Cardiac fibroblast (primary cell): ENCODE data around the gene SLC27A2.

Experiments used
- DNase-seq, 2 donors: peaks; one replicate each; pipeline versions ENCODE4 v3.0.0 to v3.0.0-alpha.2; 2010; ENCODE audit warnings: low read depth in 2 of 2
- H3K4me3 ChIP-seq, 2 donors: replicated peaks in 1 of 2; 1 replicate in 1 of 2; 2 replicates in 1 of 2; pipeline ENCODE4 v1.5.1; 2011; ENCODE audit warnings: low read depth in 2 of 2, low read length in 2 of 2, mild to moderate bottlenecking in 2 of 2, moderate library complexity in 1 of 2
- CTCF ChIP-seq: IDR thresholded peaks from one replicate; pipeline ENCODE4 v1.5.1; 2011; ENCODE audit warnings: low read depth, mild to moderate bottlenecking, low read length, inconsistent platforms

Gene SLC27A2

GRCh38 chr15:50244959-50245624 lies 63.1 kb downstream of the SLC27A2 start:
- DNase-seq: no peak
- H3K4me3 ChIP-seq: no peak overlapping the region
- TF ChIP-seq CTCF: no peak

- TF ChIP-seq CTCF: no peak
- no peak for DNase-seq
- H3K4me3 ChIP-seq: no peak overlapping the region
Measured at GRCh38 chr15:50246631-50247030, 64.6 kb downstream of the SLC27A2 start.

DNA sequence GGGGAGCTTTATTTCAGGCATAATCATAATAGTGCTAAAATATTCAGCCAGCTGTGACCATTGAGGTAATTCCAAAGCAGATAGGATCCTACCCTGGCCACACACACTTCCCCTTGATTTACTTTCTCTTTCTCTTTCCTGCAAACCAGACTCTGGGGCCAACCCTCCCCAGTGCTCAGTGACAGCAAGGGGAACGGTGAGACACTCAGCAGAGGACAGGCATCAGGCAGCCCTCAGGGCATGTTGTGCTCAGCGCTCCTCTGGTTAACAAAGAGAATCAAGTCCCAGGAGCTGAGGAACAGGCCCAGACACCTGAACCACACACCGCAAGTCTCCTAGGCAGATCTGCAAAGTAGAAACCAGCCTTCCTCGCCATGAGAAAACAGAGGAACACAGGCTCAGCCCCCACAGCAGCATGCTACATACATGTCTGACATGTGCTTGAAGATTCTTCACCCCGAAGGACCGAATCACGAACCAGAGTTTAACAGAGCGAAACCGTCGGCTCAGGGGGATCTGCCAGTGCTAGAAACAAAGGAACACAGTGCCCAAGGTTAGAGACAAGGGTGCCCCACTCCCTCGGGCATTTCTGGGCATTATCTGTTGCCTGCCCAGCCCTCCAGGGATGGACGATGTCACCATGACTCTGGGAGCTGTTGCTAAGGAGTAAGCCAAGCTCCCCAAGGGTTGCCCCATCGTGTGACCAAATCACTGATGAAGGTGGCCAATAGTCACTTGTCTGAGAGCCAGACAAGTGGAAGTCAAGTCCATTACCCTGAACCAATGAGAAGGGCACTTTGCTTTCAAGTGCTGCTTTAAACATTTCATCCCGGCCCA lies 66.0 kb downstream of the SLC27A2 start:
- no peak for TF ChIP-seq CTCF
- H3K4me3 ChIP-seq: no peak overlapping the region
- no peak for DNase-seq

DNA sequence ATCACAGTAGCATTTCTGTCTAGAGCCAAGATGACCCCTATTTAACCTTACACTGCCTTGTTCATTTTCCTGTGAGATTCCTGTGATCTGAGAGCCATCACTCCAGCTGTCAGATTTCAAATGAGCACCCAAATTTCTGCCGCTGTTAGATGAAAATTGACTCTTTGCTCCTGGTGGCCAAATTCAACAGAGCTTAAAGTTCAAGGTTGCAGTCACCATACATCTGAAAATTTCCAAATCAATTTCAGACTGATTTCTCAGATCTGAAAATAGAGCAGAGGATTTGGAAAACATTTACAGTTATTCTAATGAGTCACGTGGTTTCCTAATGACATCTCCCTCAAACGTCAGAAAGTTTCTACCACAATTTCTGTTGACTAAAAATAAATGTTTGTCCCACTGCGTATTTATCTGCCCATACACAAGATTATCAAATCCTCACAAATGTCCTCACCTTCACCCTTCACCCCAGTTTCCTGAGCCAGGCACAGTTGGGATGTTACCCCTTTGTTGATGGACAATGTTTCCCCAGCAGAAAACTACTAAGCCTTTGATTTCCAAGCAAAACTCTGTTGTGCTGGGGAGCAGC lies 67.1 kb downstream of the SLC27A2 start:
- no peak for DNase-seq

GRCh38 chr15:50249704-50250103 lies 67.7 kb downstream of the SLC27A2 start:
- no peak for DNase-seq
- TF ChIP-seq CTCF: no peak
- H3K4me3 ChIP-seq: no peak overlapping the region

More for the DNA sequence above, 67.1 kb downstream of the SLC27A2 start:
- no peak overlapping the region for H3K4me3 ChIP-seq
- no peak for TF ChIP-seq CTCF

- DNase-seq: no peak
- no peak overlapping the region for H3K4me3 ChIP-seq
- TF ChIP-seq CTCF: no peak
Measured at GRCh38 chr15:50250760-50251394, 68.9 kb downstream of the SLC27A2 start.
